HFF-Myc (cell line): ENCODE data around the gene FRAT2.

ENCODE experiments used
- DNase-seq: peaks from one replicate; pipeline ENCODE4 v3.0.0-alpha.2; 2011; ENCODE audit warnings: low read depth; ENCODE audit errors: extremely low read depth
- H3K4me3 ChIP-seq: replicated peaks from 2 replicates; pipeline ENCODE4 v1.5.1; 2011; ENCODE audit warnings: low read depth, mild to moderate bottlenecking, control low read depth, low read length
- TF ChIP-seq, protein P1 (sequence below): IDR thresholded peaks from 2 replicates; pipeline ENCODE4 v1.5.1; 2012; ENCODE audit warnings: mild to moderate bottlenecking, low read depth, low read length, control low read depth; ENCODE audit errors: missing control alignments

FRAT2 gene

DNA sequence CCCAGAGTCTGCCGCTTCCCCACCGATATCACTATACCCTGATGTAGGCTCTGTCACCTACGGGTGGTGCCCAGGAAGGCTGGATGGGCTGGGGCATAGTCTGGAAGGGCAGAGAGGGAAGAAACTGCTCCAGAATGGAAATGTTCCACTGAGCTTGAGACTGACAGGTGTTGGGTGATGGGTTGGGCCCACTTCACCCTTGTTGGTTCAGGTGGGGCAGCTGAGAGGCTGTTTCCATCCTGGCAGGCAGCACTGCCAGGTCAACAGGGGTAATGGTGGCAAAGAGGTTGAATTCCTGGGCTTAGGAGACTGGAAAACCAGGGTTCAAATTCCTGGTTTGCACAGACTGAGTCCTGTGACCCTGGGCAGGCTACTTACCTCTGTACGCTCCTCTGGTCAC lies 28.5 kb upstream of the FRAT2 start:
- DNase-seq, result no peak
- no peak overlapping the region for H3K4me3 ChIP-seq
- TF ChIP-seq, protein P1, sequence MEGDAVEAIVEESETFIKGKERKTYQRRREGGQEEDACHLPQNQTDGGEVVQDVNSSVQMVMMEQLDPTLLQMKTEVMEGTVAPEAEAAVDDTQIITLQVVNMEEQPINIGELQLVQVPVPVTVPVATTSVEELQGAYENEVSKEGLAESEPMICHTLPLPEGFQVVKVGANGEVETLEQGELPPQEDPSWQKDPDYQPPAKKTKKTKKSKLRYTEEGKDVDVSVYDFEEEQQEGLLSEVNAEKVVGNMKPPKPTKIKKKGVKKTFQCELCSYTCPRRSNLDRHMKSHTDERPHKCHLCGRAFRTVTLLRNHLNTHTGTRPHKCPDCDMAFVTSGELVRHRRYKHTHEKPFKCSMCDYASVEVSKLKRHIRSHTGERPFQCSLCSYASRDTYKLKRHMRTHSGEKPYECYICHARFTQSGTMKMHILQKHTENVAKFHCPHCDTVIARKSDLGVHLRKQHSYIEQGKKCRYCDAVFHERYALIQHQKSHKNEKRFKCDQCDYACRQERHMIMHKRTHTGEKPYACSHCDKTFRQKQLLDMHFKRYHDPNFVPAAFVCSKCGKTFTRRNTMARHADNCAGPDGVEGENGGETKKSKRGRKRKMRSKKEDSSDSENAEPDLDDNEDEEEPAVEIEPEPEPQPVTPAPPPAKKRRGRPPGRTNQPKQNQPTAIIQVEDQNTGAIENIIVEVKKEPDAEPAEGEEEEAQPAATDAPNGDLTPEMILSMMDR, result no peak

DNA sequence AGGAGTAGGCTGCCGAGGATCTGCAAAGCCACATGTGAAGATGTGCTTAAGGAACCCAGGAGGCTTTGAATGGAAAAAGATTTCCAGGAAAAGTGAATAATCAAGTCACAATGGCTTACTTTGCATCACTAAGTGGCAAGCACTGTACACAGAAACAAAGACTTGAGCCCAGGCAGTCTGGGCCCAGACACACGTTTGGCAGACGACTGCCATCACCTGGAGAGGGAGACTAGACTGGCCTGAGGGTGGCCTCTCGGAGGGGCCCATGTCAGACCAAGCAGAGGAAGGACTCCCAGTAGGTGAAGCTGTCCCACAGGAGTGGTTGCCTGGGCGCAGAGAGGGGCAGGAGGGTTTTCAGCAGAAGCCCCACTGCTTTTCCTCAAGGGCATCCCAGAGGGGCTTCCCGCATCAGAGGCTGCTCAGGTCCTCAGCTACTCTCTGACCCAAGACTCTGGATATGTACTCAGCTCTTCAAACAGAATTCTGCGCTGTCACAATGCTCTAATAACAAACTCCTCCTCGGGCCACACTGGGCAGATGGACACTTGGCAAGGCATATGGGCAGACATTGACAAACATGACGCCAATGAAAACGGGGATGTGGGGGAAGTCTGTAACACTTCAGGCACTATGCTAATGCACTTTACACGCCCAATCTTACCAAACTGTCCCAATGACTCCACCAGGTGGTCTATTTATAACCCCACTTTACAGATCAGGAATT lies 27.9 kb upstream of the FRAT2 start:
- DNase-seq, result no peak
- TF ChIP-seq, protein P1, result no peak
- no peak overlapping the region for H3K4me3 ChIP-seq

- TF ChIP-seq, protein P1, result no peak
- no peak overlapping the region for H3K4me3 ChIP-seq
- no peak for DNase-seq
Observed at GRCh38 chr10:97361537-97361901, 27.0 kb upstream of the FRAT2 start.

- TF ChIP-seq, protein P1, result no peak
- H3K4me3 ChIP-seq, result no peak overlapping the region
Observed at GRCh38 chr10:97360705-97361536, 26.4 kb upstream of the FRAT2 start.

DNA sequence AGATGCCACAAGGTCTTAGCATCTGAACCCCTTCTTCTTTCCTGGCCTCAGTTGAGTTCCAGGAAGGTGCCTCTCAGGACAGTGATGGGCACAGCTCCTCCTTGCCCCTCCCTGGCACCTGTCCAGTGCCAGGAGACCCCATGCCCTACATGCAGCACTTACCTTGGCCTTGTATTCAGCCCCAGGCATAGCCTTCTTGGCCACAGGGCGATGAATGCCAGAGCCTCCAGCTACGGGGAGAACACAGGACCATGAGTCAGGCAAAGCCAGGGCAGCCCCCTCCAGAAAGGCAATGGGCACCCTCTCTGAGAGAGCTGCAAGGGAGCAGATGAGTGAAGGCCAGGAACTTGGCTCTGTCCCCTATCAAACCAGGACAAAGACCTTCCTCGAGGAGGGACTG lies 24.3 kb upstream of the FRAT2 start:
- DNase-seq, result no peak
- no peak overlapping the region for H3K4me3 ChIP-seq
- TF ChIP-seq, protein P1, result no peak

More at GRCh38 chr10:97360705-97361536, 26.4 kb upstream of the FRAT2 start:
- no peak for DNase-seq

GRCh38 chr10:97358349-97358748 lies 23.8 kb upstream of the FRAT2 start:
- DNase-seq, result no peak
- no peak overlapping the region for H3K4me3 ChIP-seq
- TF ChIP-seq, protein P1, result no peak
